GM13976 (cell line): ENCODE results near the gene SOX6.

Experiments
- DNase-seq: peaks from one replicate; pipeline ENCODE4 v3.0.0; 2012; ENCODE audit warnings: low spot score
- in situ Hi-C: fragments of 300-500 bp; cut with MboI; formaldehyde crosslinking; loops from one replicate; pipeline ENCODE4 v1.12.0; 2022; ENCODE audit warnings: low sequenced_read_pairs, mixed read lengths, inconsistent platforms; ENCODE audit not compliant: unreplicated experiment
- TF ChIP-seq, protein P1 (sequence below): IDR thresholded peaks from 2 replicates; pipeline ENCODE4 v1.5.1; 2012; ENCODE audit warnings: borderline replicate concordance, mild to moderate bottlenecking; ENCODE audit not compliant: insufficient read depth; ENCODE audit errors: extremely low read depth, missing control alignments, control extremely low read depth

SOX6 gene

DNA sequence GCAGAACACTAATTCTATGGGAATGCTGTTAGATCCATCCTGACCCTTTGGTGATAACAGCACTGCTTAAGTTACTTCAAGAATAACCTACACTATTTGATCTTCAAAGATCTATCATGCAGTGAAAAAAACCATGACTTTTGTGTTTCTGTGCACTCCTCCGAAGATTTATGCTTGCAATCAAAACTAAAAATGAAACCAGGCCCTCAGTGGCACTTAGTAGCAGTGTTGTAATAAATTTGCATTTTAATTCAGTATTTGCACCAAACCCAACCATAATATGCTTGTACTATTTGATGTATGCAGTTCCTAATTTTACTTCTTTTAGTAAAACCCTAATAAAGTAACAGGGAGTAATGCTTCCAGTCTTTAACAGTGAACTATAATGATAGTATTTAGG lies 130.7 kb downstream of the SOX6 start:
- in situ Hi-C loops, result no loop called here
- TF ChIP-seq, protein P1, sequence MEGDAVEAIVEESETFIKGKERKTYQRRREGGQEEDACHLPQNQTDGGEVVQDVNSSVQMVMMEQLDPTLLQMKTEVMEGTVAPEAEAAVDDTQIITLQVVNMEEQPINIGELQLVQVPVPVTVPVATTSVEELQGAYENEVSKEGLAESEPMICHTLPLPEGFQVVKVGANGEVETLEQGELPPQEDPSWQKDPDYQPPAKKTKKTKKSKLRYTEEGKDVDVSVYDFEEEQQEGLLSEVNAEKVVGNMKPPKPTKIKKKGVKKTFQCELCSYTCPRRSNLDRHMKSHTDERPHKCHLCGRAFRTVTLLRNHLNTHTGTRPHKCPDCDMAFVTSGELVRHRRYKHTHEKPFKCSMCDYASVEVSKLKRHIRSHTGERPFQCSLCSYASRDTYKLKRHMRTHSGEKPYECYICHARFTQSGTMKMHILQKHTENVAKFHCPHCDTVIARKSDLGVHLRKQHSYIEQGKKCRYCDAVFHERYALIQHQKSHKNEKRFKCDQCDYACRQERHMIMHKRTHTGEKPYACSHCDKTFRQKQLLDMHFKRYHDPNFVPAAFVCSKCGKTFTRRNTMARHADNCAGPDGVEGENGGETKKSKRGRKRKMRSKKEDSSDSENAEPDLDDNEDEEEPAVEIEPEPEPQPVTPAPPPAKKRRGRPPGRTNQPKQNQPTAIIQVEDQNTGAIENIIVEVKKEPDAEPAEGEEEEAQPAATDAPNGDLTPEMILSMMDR, result no peak
- no peak for DNase-seq

DNA sequence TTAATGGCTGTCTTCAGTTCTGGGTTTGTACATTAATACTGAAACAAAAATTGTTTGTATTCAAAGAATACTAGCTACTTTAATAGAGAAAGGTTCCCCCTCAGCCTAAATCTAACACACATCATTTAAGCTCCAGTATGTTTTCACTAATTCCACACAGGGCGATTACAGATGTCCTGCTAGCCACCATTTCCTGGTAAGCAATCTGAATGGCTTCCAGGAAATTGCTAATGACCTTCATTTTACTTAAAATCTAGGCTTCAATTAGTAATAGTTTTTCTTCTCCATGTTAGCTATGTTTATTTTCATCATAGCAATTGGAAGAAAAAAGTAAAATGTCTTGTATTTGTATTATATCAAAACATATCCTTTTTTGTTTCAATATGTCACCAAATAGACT lies 132.8 kb downstream of the SOX6 start:
- no peak for DNase-seq
- TF ChIP-seq, protein P1, result no peak
- in situ Hi-C loops, result no loop called here

DNA sequence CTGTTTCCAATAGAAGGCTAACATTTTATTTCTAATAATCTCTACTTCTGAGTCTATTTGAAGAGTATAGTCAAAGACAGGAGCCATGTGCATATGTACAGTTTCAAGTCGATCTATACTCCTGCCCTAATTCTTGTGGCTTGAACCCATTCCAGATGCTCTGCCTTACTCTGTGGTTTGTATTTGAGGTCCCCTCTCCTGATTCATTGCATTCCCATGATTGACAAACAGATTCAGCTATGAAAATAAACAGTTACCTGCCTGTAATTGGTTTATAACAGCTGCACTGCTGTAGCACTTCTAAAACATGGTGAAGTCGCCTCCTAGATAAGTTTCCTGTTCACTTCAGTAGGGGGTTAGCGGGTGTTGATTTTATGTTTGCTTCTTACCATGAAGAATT lies 138.7 kb downstream of the SOX6 start:
- in situ Hi-C loops, result no loop called here
- TF ChIP-seq, protein P1, result no peak
- DNase-seq, result no peak

DNA sequence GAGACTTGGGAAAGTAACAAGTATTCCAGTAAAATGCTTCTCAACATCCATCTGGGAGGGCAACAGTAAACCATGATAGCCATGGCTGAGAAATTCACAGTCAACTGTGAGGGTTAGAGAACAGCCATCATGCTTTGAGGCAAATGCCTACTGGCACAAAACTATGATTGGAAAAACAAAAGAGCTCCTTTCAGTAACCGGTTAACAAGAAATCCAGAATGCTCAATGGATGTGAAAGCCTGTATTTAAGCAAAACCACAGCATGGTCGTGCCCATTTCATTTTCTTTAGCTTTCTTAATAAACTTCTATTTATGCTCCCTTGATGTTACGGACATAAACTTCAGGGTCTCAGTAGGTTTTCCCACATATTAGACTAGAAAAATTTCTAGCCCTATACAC lies 139.5 kb downstream of the SOX6 start:
- in situ Hi-C loops, result no loop called here
- TF ChIP-seq, protein P1, result no peak
- no peak for DNase-seq

DNA sequence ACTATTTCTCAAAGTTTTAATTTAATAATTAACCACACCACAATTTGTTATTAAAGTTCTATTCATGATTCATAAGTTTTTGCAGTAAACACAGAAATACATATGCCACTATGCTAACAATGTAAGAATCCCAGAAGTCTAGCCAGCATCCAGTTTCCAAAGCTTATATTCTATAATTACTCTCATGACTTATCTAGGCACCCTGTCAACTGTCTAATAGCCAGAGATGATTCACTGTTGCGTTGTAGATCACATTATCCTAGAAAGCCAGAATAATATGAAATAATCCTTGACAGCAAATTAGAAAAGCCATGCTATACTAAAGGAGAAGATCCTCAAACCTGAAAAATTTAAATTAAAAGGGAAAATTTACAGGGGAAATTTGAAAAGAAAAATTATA lies 141.0 kb downstream of the SOX6 start:
- TF ChIP-seq, protein P1, result no peak
- in situ Hi-C loops, result no loop called here
- DNase-seq, result no peak

DNA sequence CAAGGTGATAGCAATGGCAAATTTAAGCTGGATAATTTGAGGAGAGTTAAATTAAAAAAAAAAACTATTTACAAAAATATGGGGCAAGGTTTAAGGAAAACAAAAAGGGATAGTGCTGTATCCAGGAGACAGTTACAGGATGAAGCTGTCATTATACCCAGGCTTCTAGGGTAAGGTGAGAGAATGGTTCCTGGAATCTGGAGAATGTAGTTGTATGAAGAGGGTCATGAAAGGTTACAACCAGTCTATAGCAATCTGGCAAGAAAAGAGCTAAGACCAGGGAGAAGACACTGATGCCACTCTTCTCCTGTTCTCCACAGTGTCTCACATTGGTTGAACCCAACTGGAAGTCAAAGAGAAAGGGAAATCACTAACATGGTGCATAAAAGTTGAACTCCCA lies 144.9 kb downstream of the SOX6 start:
- in situ Hi-C loops, result no loop called here
- no peak for DNase-seq
- TF ChIP-seq, protein P1, result no peak

DNA sequence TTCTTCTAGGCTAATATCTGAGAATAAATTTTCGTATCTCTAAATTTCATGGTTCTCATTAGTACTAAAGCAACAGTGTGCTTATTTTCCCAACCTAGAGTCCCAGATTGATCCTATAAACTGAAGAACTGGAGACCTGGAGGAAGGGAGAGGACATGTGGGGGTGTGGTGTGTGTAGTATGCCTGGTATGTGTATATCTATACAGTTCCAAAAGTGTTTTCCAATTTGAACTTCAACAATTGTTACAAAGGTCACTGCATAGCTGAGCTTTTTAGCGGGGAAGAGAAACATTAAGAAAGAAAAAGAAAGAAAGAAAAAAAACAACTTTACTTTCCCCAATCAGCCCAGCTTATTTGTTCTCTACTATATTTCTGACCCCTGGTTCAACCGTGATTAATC lies 152.1 kb downstream of the SOX6 start:
- no peak for DNase-seq
- TF ChIP-seq, protein P1, result no peak
- in situ Hi-C loops, result no loop called here
